ENCODE results near the gene ARHGAP15.

Gene ARHGAP15

DNA sequence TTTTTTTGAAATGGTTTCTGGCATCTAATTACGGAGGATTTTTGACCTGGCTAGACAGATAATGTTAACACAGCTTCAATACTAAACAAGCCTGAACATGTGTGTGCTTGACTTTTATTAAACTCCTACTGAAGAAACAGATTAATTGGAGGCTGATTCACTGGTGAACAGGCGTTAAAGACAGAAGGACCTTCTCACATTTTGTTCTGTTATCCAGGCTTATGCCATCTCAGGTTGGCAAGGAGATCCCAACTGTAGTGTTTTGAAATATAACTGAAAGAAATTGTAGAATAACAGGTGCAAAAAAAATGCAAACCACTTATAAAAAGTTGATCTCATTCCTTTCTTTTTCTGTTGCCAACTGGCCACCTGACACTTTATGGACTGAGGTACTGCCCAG, 269.6 kb downstream of the ARHGAP15 start:
- DNase-seq (ENCODE audit: low read depth in 2 of 2) = no peak

DNA sequence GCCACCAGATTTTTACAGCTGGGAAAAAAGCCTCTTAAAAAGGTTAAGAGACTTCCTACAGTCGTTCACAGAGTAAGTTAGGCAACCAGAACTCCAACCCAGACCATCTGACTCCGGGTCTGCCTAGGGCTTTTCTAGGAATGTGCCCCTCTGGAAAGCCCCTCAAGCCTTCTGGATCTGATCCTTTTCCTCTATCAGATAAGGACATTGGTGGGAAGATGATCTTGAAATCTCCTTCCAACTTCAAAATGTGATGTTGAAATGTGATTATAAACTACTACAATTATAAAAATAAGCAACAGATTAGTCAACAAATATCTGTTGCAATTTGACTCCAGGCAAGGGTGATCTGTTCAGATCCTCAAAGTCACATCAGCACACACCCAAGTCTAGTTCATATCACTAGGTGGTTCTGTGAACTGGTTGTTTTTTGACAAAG, 270.4 kb downstream of the ARHGAP15 start:
- no peak for DNase-seq (ENCODE audit: low read depth in 2 of 2)

DNA sequence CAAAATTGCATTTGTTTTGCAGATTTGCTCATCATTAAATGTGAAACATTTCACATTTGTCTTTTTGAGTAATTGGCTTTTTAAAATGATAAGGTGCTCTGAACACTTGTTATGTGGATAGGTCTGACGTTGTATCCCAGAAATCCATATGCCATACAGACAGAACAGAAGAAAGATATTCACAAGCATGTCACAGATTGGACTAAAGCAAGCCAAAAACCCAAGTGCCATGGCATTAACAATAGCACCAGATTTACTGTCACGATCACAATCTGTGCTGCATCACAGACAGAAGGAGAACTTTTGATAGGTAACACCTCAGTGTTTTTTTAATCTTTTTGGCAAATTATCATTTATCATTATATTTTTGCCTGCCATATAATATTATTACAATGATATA, 272.6 kb downstream of the ARHGAP15 start:
- no peak for DNase-seq (ENCODE audit: low read depth in 2 of 2)

DNA sequence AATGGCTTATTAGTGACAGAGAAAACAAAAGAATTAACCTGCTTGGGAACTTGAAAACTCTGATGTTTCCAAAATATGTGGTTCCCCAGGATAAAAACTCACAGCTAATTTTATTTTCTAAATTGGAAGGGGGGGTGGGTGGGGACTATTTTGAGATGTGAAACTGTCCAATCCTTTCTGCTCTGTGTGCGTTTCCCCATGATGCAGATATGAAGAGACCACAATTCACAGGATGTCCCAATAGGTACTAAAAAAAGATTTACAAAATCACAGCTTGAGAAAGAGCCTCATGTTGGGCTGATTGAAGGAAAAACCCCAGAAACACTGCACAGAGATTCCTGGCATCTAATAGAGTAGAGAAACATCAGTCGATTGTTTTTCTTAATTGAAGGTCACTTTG, 273.2 kb downstream of the ARHGAP15 start:
- DNase-seq (ENCODE audit: low read depth in 2 of 2) = no peak

DNA sequence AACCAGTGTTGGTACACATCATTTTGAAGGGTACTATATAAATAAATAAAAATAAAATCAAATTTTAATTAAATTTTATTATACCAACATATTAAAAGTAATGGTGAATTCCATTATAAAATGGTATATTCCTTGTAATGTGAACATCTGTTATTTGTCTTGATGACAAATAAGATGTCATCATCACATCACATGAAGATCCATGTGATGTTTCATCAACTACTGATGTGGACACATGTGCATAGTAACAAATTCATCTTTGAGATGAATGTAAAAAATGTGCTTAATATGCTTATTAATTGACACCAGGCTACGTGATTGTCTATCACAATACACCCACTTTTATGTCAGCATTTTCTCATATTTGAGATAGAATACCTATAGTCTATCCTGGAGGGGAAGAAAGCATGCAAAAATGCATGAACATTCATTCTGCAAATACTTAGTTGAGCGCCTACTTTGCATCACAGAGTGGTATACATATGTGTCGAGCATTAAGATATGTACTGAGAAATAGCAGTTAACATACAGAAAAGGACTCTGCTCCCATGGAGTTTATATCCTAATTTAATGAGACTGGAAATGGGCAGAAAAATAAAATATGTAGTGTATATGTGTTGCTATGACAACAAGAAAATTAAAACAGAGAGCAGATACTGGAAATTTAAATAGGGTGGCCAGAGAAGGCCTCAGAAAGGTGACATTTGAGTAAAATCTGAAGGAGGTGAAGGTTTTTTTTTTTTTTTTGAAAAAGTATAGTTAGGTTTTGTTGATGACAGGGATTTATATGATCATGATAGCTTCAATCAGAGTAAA, 281.1 kb downstream of the ARHGAP15 start:
- no peak for DNase-seq (ENCODE audit: low read depth in 2 of 2)

DNA sequence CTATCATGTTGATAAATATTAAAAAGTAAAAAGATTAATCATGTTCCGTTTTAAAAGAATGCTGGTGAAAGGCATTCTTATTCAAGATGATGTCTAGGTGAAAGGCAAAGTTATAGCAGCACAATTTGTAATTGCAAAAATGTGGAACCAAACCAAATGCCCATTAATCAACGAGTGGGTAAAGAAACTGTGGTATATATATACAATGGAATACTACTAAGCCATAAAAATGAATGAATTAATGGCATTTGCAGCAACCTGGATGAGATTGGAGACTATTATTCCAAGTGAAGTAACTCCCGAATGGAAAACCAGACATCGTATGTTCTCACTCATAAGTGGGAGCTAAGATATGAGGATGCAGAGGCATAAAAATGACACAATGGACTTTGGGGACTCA, 286.4 kb downstream of the ARHGAP15 start:
- DNase-seq (ENCODE audit: low read depth in 2 of 2) = no peak

DNA sequence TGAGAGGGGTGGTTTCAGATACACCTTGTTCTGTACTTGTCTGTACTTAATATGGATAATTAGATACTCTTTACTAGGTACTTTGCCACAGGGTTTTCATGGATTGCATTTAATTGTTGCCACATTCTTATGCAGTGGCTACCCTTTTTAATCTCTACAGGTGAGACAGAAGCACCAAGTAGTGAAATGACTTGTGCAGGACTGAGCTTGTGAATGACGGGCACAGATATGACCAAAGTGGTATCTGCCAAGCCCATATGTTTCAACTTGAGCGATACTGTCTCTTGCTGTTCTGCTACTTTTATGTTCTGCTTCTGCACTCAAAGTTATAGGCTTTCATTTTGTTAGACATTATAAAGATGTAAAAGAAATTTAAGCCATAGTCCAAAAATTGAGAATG, 288.2 kb downstream of the ARHGAP15 start:
- no peak for DNase-seq (ENCODE audit: low read depth in 2 of 2)

DNA sequence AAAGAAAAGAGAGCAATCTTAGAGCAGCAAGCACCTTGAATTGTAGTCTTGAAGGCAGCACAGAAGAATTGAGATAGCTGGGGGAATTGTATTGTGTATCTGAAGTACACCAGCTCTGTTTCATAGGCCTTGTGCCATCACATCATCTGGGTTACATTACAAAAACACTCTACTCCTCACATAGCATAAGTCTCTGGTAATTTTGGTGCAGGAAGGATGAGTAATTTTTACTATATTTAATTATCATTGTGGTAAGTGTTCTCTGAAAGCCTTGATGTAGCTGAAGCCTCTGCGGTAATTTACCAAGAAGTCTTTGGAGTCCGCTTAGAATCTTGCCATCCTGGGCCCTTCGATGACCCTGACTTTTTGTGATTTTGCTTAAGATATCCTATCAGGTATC, 291.1 kb downstream of the ARHGAP15 start:
- DNase-seq (ENCODE audit: low read depth in 2 of 2) = no peak

DNA sequence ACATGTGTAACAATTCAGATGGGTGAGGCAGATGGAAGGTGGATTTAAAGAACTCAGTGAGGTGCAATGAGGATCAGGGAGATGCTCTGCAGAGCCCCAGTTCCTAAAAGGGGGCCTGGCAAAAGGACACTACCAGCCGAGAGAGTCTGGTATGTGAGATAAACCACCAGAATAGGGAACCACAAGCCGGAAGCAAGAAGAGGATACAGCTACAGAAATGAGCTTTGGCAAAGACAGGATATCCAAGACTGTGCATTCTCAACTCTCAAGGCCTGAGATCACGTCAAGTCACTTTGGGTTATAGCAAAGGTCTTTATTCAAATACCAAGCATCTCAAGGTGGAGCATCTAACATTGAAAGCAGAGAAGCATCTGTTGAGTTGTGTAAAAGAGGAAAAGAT, 293.5 kb downstream of the ARHGAP15 start:
- no peak for DNase-seq (ENCODE audit: low read depth in 2 of 2)

DNA sequence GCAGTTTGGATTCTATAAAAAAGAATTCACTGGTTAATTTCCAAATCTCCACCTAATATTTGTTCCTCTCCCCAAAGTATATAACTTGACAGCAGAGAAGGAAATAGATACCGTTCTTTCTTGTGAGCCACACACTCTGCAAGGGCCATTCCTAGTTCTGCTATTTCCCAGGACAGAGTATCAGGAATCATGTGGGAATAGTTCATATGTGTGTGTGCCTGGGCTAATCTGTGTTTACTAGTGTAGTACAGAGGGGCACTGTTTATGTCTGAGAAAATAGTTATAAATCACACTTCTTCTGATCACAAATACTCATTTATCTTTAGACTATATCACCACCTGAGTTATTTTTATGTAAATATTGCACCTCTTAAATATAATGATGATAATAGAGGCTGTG, 296.7 kb downstream of the ARHGAP15 start:
- no peak for DNase-seq (ENCODE audit: low read depth in 2 of 2)

DNA sequence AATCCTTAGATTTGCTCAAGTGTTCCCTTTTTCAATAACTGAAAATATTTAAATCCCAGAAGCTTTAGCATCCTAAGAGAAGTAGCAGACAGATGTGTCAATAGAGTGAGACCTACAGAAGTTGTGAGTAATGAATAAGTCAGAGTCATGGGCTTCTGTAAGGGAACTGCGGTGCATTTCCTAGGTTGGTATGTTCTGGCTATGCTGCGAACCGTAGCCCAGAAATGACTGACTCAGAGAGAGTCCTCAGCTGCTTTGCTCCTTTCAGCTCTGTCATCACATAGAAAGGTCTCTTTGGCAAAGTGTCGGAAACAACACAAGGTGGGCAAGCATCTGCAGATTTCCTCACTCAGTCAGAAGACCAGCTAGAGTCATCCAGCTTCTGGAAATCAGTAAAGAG, 297.1 kb downstream of the ARHGAP15 start:
- no peak for DNase-seq (ENCODE audit: low read depth in 2 of 2)

DNA sequence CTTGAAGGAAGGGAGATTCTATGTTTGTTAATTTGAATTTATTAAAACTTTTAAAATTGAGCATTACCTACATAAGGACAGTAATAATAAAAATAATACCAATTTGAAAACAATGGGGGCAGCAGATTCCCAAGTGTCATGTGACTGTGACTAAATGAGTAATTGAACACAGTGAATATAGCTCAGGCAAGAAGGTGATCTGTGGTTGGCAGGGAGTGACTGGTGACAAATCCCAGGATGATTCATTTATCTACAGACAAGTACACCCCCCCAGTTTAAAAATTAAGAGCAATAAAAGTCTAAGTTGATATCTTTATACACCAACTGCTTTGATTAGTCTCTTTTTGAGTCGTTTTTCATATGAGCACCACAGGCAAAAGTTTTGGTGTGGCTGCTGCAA, 299.5 kb downstream of the ARHGAP15 start:
- DNase-seq (ENCODE audit: low read depth in 2 of 2) = no peak

DNA sequence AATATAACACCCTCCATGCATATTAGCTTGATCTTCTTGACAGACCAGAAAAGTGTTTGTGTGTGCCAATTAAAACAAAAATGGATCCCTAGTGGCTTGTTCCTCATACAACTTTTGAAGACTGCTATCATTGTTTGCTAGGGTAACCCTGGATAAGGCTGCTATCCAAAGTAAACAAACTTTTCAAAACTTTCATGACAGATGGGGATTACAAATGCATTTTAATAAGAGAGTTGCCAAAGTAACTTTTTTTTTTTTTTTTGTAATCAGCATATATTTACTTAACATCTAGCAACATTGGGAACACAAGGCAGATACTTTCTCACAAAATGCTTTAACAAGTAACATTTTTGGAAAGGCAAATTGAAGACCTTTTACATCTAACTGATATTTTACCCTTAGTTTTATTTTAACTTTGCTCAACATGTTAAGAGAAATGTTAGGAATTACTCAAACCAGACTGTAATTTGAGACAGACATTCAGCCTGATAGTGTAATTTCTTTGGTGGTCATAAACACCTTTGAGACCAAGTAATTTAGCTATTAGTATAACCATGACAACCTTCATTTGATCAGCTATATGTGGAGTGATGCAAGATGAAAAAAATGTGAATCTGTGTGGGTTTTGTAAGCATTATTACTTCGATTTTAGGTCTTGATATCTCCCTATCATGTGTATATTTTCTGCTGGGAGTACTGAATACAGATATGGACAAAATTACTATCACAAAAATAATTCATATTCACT, 300.9 kb downstream of the ARHGAP15 start:
- no peak for DNase-seq (ENCODE audit: low read depth in 2 of 2)

DNA sequence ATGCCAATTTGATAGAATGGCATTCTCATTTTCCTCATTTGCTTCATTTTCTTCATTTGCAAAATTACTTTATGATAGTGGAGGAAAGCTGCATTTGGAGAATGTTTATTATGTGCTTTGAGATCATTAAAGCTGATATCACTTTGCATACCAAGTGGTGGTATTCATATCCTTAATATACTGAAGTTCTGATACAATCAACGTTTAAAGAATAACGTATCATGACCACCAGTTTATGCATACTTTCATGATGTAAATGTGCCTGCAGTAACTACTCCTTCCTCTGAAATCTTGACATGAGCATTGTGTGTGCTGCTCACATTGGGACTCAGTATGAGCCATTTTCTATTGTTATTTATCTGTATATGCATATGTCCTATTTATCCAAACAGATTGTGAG, 302.1 kb downstream of the ARHGAP15 start:
- DNase-seq (ENCODE audit: low read depth in 2 of 2) = no peak

DNA sequence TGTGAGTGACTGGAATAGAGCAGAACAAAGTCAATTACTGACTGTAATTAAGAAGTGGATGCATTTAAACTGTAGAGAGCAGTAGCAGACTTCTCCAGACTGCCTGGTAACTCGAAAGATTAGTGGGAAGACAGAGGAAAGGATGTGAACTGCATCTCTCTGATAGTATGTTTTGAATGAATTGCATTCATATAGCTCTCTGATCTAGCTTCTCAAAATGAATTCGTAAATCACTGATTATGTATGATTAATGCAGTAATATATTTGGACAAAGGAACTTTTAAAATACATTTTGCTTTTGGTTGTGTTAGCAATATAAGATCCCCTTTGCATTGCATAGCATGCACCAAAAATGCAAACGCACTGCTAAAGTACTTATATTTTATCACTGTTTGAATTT, 304.0 kb downstream of the ARHGAP15 start:
- DNase-seq (ENCODE audit: low read depth in 2 of 2) = no peak

DNA sequence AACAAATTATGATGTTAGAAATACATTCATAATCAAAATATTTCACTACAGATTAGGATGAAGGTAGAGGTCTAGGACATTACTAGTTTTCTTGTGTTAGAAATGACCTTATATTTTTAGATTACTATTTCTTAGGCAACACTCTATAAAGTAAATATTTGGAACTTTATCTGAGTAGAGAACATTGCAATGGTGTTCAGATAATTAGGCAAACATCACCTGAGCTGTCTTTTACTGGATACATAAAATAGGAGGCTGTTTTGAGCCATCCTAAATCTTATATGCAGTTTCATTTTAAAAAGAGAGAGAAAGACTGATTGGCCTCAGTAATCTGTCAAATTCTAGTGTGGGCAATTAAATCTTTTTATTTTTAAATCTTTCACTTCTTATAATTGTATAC, 304.6 kb downstream of the ARHGAP15 start:
- no peak for DNase-seq (ENCODE audit: low read depth in 2 of 2)

DNA sequence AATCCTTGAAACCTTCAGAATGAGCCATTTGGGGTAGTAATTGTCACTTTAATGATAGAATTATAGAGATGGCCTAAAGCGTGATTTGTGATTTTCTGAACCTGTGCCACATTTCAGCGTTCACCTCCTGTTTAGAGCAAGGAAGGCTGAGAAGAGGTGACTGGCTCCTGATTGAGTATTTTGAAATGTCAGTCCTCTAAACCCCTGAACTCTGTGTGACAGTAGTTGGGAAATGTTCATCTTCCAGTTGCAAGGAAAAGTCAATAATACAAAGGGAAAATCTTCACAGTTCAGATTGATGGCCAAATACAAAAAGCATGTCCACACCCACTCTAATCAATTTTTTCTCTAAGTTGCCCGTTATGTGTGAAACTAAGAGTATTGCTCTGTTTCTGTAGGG, 305.2 kb downstream of the ARHGAP15 start:
- no peak for DNase-seq (ENCODE audit: low read depth in 2 of 2)

DNA sequence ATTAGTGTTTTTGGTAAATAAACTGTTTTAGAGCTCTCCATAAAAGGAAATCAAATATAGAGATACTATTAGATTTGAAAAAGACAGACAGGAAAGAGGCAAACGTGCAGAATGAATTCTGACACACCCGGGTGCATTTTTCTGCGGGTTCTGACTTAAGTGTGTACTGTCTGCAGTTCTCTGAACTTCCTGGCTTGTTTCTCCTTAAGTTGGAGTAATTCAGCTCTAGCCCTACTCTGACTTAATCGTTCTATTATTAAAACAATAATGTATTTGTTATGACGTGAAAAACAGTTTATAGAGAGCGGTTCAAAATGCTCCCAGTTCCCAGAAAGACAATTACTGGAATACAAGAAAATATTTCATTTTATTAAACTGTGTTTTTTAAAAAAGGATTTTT, 305.9 kb downstream of the ARHGAP15 start:
- DNase-seq (ENCODE audit: low read depth in 2 of 2) = no peak

DNA sequence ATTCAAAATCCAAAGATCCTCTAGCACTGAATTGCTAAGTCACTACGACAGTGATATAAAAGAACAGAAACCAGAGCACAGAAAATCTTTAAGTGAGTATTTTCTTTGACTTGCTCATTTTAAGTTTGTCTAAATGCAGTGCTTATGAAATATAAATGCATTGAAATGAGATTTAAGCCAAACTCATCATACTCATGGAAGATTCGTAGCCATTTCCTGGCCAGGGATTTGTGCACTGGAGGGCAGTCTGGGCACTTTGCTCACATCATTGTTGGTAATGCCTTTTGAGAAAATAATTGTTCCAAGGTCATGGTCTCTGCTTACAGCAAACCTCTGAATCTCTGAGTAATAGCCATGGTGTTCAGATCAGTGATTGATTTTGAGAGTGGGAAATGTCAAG, 307.7 kb downstream of the ARHGAP15 start:
- no peak for DNase-seq (ENCODE audit: low read depth in 2 of 2)

DNA sequence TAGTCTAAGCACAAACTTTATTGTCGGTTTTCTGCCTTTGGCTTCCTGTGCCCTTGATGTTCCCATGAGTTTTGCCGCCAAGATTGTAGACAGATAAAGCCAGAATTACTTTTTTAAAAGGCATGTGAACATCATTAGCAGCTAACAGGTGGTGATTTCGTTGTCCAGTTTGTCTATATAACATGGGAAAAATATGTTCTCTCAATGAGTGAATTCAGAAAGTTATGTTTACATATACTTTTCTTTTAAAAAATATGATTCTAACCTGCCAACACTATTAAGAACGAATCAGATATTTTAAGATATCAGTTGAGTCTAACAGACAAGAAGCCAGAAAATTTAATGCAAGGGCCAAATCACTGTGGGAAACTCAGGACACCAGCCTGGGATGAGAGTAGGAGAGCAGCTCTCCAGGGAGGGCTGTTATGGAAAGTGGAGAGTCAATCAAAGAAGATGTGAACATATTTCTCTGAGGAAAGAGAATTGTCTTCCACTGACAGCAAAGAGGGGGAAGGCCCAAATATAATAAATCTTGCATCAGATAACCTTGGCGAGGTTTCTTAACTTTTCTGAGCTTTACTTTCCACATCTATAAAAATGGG, 311.3 kb downstream of the ARHGAP15 start:
- DNase-seq (ENCODE audit: low read depth in 2 of 2) = no peak

DNA sequence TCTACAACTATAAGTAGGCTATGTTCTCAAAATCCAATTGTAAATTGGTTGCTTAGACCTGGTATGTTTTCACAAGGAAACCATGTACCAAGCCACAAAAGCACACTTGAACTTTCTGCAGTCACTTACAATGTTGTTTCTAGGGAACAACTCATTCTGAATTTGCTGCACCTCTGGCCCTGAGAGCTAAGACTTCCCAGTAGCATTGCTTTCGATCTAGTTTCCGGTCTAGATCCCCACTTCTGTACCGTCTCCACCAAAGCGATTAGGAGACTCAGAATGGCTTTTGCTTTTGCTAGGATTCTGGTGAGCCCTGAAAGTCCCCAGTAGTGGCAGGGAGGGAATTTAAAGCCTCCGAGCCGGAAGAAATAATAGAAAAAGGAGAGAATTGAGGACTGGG, 313.0 kb downstream of the ARHGAP15 start:
- DNase-seq (ENCODE audit: low read depth in 2 of 2) = no peak

DNA sequence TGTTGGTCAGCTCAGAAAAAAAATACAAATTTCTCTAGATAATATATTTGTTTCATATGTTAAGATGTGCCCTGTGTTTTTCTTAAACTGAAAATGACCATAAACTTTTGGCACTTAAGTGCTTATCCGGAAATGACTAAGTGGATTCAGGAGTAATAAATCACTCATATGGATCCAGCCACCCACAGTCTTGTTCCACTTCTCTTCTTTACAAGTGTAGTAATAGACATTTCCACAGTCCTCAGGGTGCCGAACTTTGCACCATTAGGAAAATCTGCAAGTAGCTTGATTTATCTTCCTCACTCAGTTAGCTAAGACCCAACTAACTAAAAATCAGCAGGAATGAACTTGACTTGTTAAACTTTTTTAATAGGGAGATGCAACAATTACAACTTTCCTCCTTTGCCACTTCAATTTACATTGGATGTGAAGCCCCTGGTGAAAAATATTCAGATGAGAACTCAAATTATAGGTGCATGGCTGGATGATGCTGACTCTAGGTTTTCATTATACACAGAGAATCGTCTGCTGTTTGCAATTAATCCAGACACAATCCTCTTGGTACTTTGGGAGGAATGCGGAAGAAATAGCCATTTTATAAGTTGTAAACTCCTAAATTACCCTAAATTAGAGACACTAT, 322.5 kb downstream of the ARHGAP15 start:
- DNase-seq (ENCODE audit: low read depth in 2 of 2) = no peak

Data from stimulated activated CD4-positive, alpha-beta T cell treated with anti-CD3 and anti-CD28 coated beads, Interleukin-15, amount 100 ng/mL, for 48 hours (primary cell).